Gastrocnemius medialis (tissue), 4 donors: ENCODE measurements around the gene GGA1. TPM values are rescaled to one million over a fixed set of nuclear protein-coding genes. Genes with fewer than 3 reads are reported as not detected.

Experiments used
- ATAC-seq, 2 donors: fragments of 150-250 bp; one replicate each; pipeline ENCODE4 v1.9.1; 2016
- DNase-seq, 2 donors: peaks; one replicate each; pipeline ENCODE4 v3.0.0-alpha.2; 2019
- H3K27ac ChIP-seq, 4 donors: fragments of 200-600 bp; sonication (generic); 1 replicate in 1 of 4; 2 replicates in 3 of 4; pipeline ENCODE4 v1.5.1; 2016 to 2018; ENCODE audit warnings: mild to moderate bottlenecking in 2 of 4, moderate library complexity in 1 of 4
- H3K27me3 ChIP-seq, 3 donors: fragments of 200-600 bp; sonication (generic) in 2 of 3; 1 replicate in 1 of 3; 2 replicates in 2 of 3; pipeline versions ENCODE4 v1.5.1 to v1.6.0; 2016 to 2019; ENCODE audit warnings: mild to moderate bottlenecking in 1 of 3, moderate library complexity in 1 of 3
- H3K36me3 ChIP-seq, 2 donors: fragments of 200-600 bp; sonication (generic) in 1 of 2; one replicate each; pipeline ENCODE4 v1.5.1; 2017 to 2018
- H3K4me1 ChIP-seq, 2 donors: fragments of 200-600 bp; sonication (generic) in 1 of 2; one replicate each; pipeline ENCODE4 v1.5.1; 2016 to 2017; ENCODE audit warnings: mild to moderate bottlenecking in 2 of 2
- H3K4me3 ChIP-seq, 4 donors: fragments of 200-600 bp; sonication (generic) in 3 of 4; 1 replicate in 1 of 4; 2 replicates in 3 of 4; pipeline ENCODE4 v1.5.1; 2016 to 2019; ENCODE audit warnings: mild to moderate bottlenecking in 2 of 4
- H3K9me3 ChIP-seq, 3 donors: fragments of 200-600 bp; sonication (generic) in 2 of 3; 1 replicate in 1 of 3; 2 replicates in 2 of 3; pipeline ENCODE4 v1.5.1; 2016 to 2019
- CTCF ChIP-seq, 5 experiments: fragments of 450-650 bp in 3 of 5; fragments of 200-600 bp in 2 of 5; sonication (generic) in 2 of 5; IDR thresholded peaks in 4 of 5; conservative IDR thresholded peaks in 1 of 5; 1 replicate in 4 of 5; 2 replicates in 1 of 5; pipeline ENCODE4 v1.5.1; 2016 to 2019; ENCODE audit warnings: antibody characterized with exemption in 5 of 5, mild to moderate bottlenecking in 3 of 5, moderate library complexity in 3 of 5
- POLR2A ChIP-seq, 2 donors: fragments of 450-650 bp; IDR thresholded peaks; one replicate each; pipeline ENCODE4 v1.6.1; 2017; ENCODE audit warnings: antibody characterized with exemption in 2 of 2, mild to moderate bottlenecking in 2 of 2, moderate library complexity in 2 of 2
- in situ Hi-C, 4 donors: fragments of 200-750 bp; cut with MboI; loops; one replicate each; pipeline versions ENCODE4 v1.15.0 to v1.8.0; 2017; ENCODE audit warnings: low sequenced_read_pairs in 4 of 4
- intact Hi-C: fragments of 100-400 bp; cut with DNase I; formaldehyde crosslinking; loops from one replicate; pipeline ENCODE4 v1.15.1; 2023; ENCODE audit warnings: low total_unique reads
- total RNA-seq, 4 donors: library from RNA; depleted of rRNA; stranded (reverse); fragments of >200 nt; gene quantifications; one replicate each; pipeline versions ENCODE4 v1.1.0 to v1.2.3, GENCODE V29; 2016

The GGA1 gene
- total RNA-seq, 4 donors from 2014 or later: 39.0 to 48.8 (median 45.0) TPM

GRCh38 chr22:37665487-37665886 is 56.9 kb downstream of the GGA1 start:
- Histone ChIP-seq H3K27ac (no peak overlapping the region), H3K4me1 (peaks cover 25 to 33% of the 10 kb centered on the region in 2 donors)

GRCh38 chr22:37669586-37669985 is 61.0 kb downstream of the GGA1 start:
- H3K36me3 ChIP-seq: no peaks in the 10 kb centered on the region
- H3K27ac ChIP-seq: no peak overlapping the region
- in situ Hi-C loops (no loop called here), intact Hi-C loops (no loop called here)
- no peak for DNase-seq
- H3K27me3 ChIP-seq: no peaks in the 10 kb centered on the region
- TF ChIP-seq CTCF (IDR thresholded peaks at IDR 0.05 in 4 of 5, conservative IDR thresholded peaks at IDR 0.05 in 1 of 5) (no peak), POLR2A (IDR thresholded peaks at IDR 0.05) (no peak)
- no peak for ATAC-seq
- H3K4me1 ChIP-seq: peaks cover 12 to 20% of the 10 kb centered on the region in 2 donors
- H3K4me3 ChIP-seq: no peak overlapping the region
- no peaks in the 10 kb centered on the region for H3K9me3 ChIP-seq

More at GRCh38 chr22:37665487-37665886, 56.9 kb downstream of the GGA1 start:
- H3K9me3 ChIP-seq: no peaks in the 10 kb centered on the region
- no peaks in the 10 kb centered on the region for H3K27me3 ChIP-seq
- H3K4me3 ChIP-seq: no peak overlapping the region
- no peak for ATAC-seq
- H3K36me3 ChIP-seq: no peaks in the 10 kb centered on the region
- in situ Hi-C loops (no loop called here), intact Hi-C loops (no loop called here)
- no peak for DNase-seq
- TF ChIP-seq POLR2A (IDR thresholded peaks at IDR 0.05): no peak
- no peak for TF ChIP-seq CTCF (IDR thresholded peaks at IDR 0.05 in 4 of 5, conservative IDR thresholded peaks at IDR 0.05 in 1 of 5)

- no peak for ATAC-seq
- Histone ChIP-seq H3K36me3 (no peaks in the 10 kb centered on the region), H3K27ac (no peak overlapping the region), H3K4me3 (no peak overlapping the region), H3K4me1 (peaks cover 24 to 36% of the 10 kb centered on the region in 2 donors), H3K27me3 (no peaks in the 10 kb centered on the region), H3K9me3 (no peaks in the 10 kb centered on the region)
- in situ Hi-C loops: no loop called here
- TF ChIP-seq CTCF (IDR thresholded peaks at IDR 0.05 in 4 of 5, conservative IDR thresholded peaks at IDR 0.05 in 1 of 5): no peak
- no peak for DNase-seq
- intact Hi-C loops: no loop called here
Measured at GRCh38 chr22:37672206-37672919, 63.7 kb downstream of the GGA1 start.

GRCh38 chr22:37672920-37673455 is 64.4 kb downstream of the GGA1 start:
- H3K4me1 ChIP-seq: peaks cover 30 to 41% of the 10 kb centered on the region in 2 donors
- H3K36me3 ChIP-seq: peaks cover 0 to 5% of the 10 kb centered on the region in 2 donors
- DNase-seq (no peak), ATAC-seq (no peak)
- H3K27ac ChIP-seq: peak overlapping the region; percentile 6 to 95 (median 90)
- intact Hi-C loops (no loop called here), in situ Hi-C loops (no loop called here)
- no peaks in the 10 kb centered on the region for H3K9me3 ChIP-seq
- H3K4me3 ChIP-seq: no peak overlapping the region
- no peaks in the 10 kb centered on the region for H3K27me3 ChIP-seq
- TF ChIP-seq CTCF (IDR thresholded peaks at IDR 0.05 in 4 of 5, conservative IDR thresholded peaks at IDR 0.05 in 1 of 5): no peak
